HUES6 (cell line): ENCODE results near the gene SYNE2.
"Not testable (repeated sequence)": the region's sequence is repeated elsewhere in the genome, so short reads cannot be mapped to it uniquely, and the experiment has no call there.

ENCODE experiments used
- H3K27ac ChIP-seq: 2 replicates; pipeline ENCODE4 v1.7.0; 2013; ENCODE audit warnings: low read depth, mild to moderate bottlenecking, low read length, inconsistent platforms
- H3K27me3 ChIP-seq: 2 replicates; pipeline ENCODE4 v1.6.1; 2013; ENCODE audit warnings: low read length; ENCODE audit not compliant: control insufficient read depth, insufficient read depth
- H3K36me3 ChIP-seq: 2 replicates; pipeline ENCODE4 v1.6.1; 2013; ENCODE audit warnings: low read length; ENCODE audit not compliant: control insufficient read depth, insufficient read depth
- H3K4me1 ChIP-seq: 2 replicates; pipeline ENCODE4 v1.6.1; 2013; ENCODE audit warnings: low read length; ENCODE audit not compliant: control insufficient read depth, insufficient read depth
- H3K4me3 ChIP-seq: 2 replicates; pipeline ENCODE4 v1.5.1; 2013; ENCODE audit warnings: low read depth, low read length
- H3K9ac ChIP-seq: one replicate; pipeline ENCODE4 v1.6.1; 2013; ENCODE audit warnings: mild to moderate bottlenecking, low read length
- H3K9me3 ChIP-seq: 2 replicates; pipeline ENCODE4 v1.6.1; 2013; ENCODE audit warnings: low read depth, low read length; ENCODE audit not compliant: control insufficient read depth, insufficient read depth

Gene SYNE2

GRCh38 chr14:64203366-64204006, 350.7 kb downstream of the SYNE2 start:
- H3K4me1 ChIP-seq: peaks cover 15% of the 10 kb centered on the region

GRCh38 chr14:64208261-64208660, 355.5 kb downstream of the SYNE2 start:
- Histone ChIP-seq H3K27ac (no peak overlapping the region), H3K9ac (no peak overlapping the region), H3K36me3 (peaks cover 51% of the 10 kb centered on the region), H3K9me3 (no peaks in the 10 kb centered on the region), H3K4me3 (no peak overlapping the region), H3K27me3 (no peaks in the 10 kb centered on the region), H3K4me1 (no peaks in the 10 kb centered on the region)

More at GRCh38 chr14:64203366-64204006, 350.7 kb downstream of the SYNE2 start:
- H3K36me3 ChIP-seq: peaks cover 7% of the 10 kb centered on the region
- H3K4me3 ChIP-seq: no peak overlapping the region
- no peaks in the 10 kb centered on the region for H3K9me3 ChIP-seq
- no peak overlapping the region for H3K9ac ChIP-seq
- no peaks in the 10 kb centered on the region for H3K27me3 ChIP-seq
- no peak overlapping the region for H3K27ac ChIP-seq

- H3K36me3 ChIP-seq: peaks cover 58% of the 10 kb centered on the region
- H3K9me3 ChIP-seq: no peaks in the 10 kb centered on the region
- no peak overlapping the region for H3K9ac ChIP-seq
- no peak overlapping the region for H3K4me3 ChIP-seq
- no peaks in the 10 kb centered on the region for H3K4me1 ChIP-seq
- no peak overlapping the region for H3K27ac ChIP-seq
- no peaks in the 10 kb centered on the region for H3K27me3 ChIP-seq
Observed at GRCh38 chr14:64208981-64209380, 356.2 kb downstream of the SYNE2 start.

GRCh38 chr14:64209444-64210131, 356.8 kb downstream of the SYNE2 start:
- H3K36me3 ChIP-seq: peaks cover 64% of the 10 kb centered on the region
- no peak overlapping the region for H3K4me3 ChIP-seq
- no peaks in the 10 kb centered on the region for H3K4me1 ChIP-seq
- H3K9ac ChIP-seq: no peak overlapping the region
- no peaks in the 10 kb centered on the region for H3K27me3 ChIP-seq
- H3K27ac ChIP-seq: no peak overlapping the region
- no peaks in the 10 kb centered on the region for H3K9me3 ChIP-seq

GRCh38 chr14:64210216-64210615, 357.4 kb downstream of the SYNE2 start:
- Histone ChIP-seq H3K27ac (no peak overlapping the region), H3K9ac (no peak overlapping the region), H3K4me1 (no peaks in the 10 kb centered on the region), H3K36me3 (peaks cover 70% of the 10 kb centered on the region), H3K27me3 (no peaks in the 10 kb centered on the region), H3K9me3 (no peaks in the 10 kb centered on the region), H3K4me3 (no peak overlapping the region)

GRCh38 chr14:64210912-64211311, 358.1 kb downstream of the SYNE2 start:
- H3K4me3 ChIP-seq, H3K4me1 ChIP-seq, H3K27ac ChIP-seq, H3K9ac ChIP-seq, H3K27me3 ChIP-seq, H3K9me3 ChIP-seq: not testable (repeated sequence)
- peaks cover 77% of the 10 kb centered on the region for H3K36me3 ChIP-seq

GRCh38 chr14:64212666-64213065, 359.9 kb downstream of the SYNE2 start:
- Histone ChIP-seq H3K36me3 (peaks cover 93% of the 10 kb centered on the region), H3K9ac (no peak overlapping the region), H3K9me3 (no peaks in the 10 kb centered on the region), H3K27me3 (no peaks in the 10 kb centered on the region), H3K4me3 (no peak overlapping the region), H3K4me1 (no peaks in the 10 kb centered on the region), H3K27ac (no peak overlapping the region)

GRCh38 chr14:64213086-64213485, 360.3 kb downstream of the SYNE2 start:
- Histone ChIP-seq H3K36me3 (peaks cover 94% of the 10 kb centered on the region), H3K27ac (no peak overlapping the region)

GRCh38 chr14:64213853-64214570, 361.2 kb downstream of the SYNE2 start:
- Histone ChIP-seq H3K36me3 (peaks cover 93% of the 10 kb centered on the region), H3K9ac (no peak overlapping the region), H3K27me3 (no peaks in the 10 kb centered on the region), H3K27ac (no peak overlapping the region), H3K4me1 (no peaks in the 10 kb centered on the region), H3K9me3 (no peaks in the 10 kb centered on the region), H3K4me3 (no peak overlapping the region)

More at GRCh38 chr14:64213086-64213485, 360.3 kb downstream of the SYNE2 start:
- Histone ChIP-seq H3K27me3 (no peaks in the 10 kb centered on the region), H3K9ac (no peak overlapping the region), H3K4me1 (no peaks in the 10 kb centered on the region), H3K4me3 (no peak overlapping the region), H3K9me3 (no peaks in the 10 kb centered on the region)

GRCh38 chr14:64215274-64215673, 362.5 kb downstream of the SYNE2 start:
- no peaks in the 10 kb centered on the region for H3K4me1 ChIP-seq
- peaks cover 93% of the 10 kb centered on the region for H3K36me3 ChIP-seq
- no peak overlapping the region for H3K27ac ChIP-seq
- H3K9ac ChIP-seq: no peak overlapping the region
- no peak overlapping the region for H3K4me3 ChIP-seq
- H3K9me3 ChIP-seq: no peaks in the 10 kb centered on the region
- no peaks in the 10 kb centered on the region for H3K27me3 ChIP-seq

- H3K27ac ChIP-seq: no peak overlapping the region
- no peaks in the 10 kb centered on the region for H3K4me1 ChIP-seq
- H3K4me3 ChIP-seq: no peak overlapping the region
- peaks cover 94% of the 10 kb centered on the region for H3K36me3 ChIP-seq
- no peak overlapping the region for H3K9ac ChIP-seq
- H3K27me3 ChIP-seq: no peaks in the 10 kb centered on the region
- H3K9me3 ChIP-seq: no peaks in the 10 kb centered on the region
Observed at GRCh38 chr14:64215978-64216377, 363.2 kb downstream of the SYNE2 start.
